ENCODE data around the gene DNAH10. TPM values are rescaled to one million over a fixed set of nuclear protein-coding genes. Genes with fewer than 3 reads are reported as not detected.

DNAH10 gene
- total RNA-seq, 1 experiment from 2014 or later, result not detected

DNA sequence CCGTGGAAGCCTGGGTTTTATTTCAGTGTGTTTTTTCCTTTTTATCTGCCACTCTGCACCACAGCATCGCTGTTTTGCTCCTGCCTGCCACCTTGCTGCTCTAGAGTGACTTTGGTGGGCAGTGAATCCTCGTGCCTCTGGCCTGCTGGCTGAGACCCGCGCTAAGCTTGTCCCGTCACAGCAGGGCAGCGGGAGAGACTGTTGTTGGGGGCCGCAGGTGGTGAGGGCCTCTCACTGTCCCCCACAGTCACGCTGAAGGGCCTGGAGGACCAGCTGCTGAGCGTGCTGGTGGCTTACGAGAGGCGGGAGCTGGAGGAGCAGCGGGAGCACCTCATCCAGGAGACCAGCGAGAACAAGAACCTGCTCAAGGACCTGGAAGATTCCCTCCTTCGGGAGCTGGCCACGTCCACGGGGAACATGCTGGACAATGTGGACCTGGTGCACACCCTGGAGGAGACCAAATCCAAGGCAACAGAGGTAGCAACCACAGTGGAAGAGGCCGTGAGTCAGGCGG is 155.3 kb downstream of the DNAH10 start:
- Histone ChIP-seq H3K4me3 (no peak overlapping the region), H3F3A (ENCODE audit: insufficient read depth, low read depth) (no peaks in the 10 kb centered on the region), H3K9me3 (ENCODE audit: insufficient read depth, low read depth) (no peaks in the 10 kb centered on the region), H3K79me2 (ENCODE audit: low read depth) (no peaks in the 10 kb centered on the region), H3K4me1 (replicated peaks; ENCODE audit: insufficient read depth) (no peaks in the 10 kb centered on the region), H3K27ac (no peak overlapping the region), H2AFZ (no peak overlapping the region), H3K4me2 (no peak overlapping the region), H3K9me2 (ENCODE audit: insufficient read depth) (no peaks in the 10 kb centered on the region), H3K36me3 (ENCODE audit: low read depth) (no peaks in the 10 kb centered on the region), H4K20me1 (ENCODE audit: insufficient read depth) (no peaks in the 10 kb centered on the region), H3K27me3 (ENCODE audit: insufficient read depth, low read depth) (peaks cover 61% of the 10 kb centered on the region)
- intact Hi-C loops (cut with micrococcal nuclease; ENCODE audit: unreplicated experiment), result no loop called here
- ChIA-PET CTCF (no interaction called here), POLR2A (ENCODE audit: unreplicated experiment) (no interaction called here)
- no TSS peak for BruUV-seq (replicated peaks)
- no peak for TF ChIP-seq EZH2 (IDR thresholded peaks at IDR 0.05; ENCODE audit: low read depth)
- TF ChIP-seq, protein P1, sequence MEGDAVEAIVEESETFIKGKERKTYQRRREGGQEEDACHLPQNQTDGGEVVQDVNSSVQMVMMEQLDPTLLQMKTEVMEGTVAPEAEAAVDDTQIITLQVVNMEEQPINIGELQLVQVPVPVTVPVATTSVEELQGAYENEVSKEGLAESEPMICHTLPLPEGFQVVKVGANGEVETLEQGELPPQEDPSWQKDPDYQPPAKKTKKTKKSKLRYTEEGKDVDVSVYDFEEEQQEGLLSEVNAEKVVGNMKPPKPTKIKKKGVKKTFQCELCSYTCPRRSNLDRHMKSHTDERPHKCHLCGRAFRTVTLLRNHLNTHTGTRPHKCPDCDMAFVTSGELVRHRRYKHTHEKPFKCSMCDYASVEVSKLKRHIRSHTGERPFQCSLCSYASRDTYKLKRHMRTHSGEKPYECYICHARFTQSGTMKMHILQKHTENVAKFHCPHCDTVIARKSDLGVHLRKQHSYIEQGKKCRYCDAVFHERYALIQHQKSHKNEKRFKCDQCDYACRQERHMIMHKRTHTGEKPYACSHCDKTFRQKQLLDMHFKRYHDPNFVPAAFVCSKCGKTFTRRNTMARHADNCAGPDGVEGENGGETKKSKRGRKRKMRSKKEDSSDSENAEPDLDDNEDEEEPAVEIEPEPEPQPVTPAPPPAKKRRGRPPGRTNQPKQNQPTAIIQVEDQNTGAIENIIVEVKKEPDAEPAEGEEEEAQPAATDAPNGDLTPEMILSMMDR (conservative IDR thresholded peaks at IDR 0.05), result no peak
- no peak for DNase-seq

DNA sequence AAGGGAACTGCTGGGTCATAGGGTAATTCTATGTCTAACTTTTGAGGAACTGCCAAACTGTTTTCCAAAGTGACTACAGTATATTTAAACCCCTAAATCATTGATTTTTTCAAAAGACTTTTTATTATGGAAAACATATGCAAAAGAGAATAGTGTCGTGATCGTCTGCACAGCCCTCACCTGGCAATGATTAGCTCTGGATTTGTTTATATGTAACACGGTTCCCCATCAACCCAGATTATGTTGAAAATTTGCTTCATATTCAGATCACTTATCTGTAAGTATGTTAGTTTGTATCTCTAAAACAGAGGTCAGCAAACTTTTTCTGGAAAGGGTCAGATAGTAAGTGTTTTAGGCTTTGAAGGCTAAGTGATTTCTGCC is 157.9 kb downstream of the DNAH10 start:
- Histone ChIP-seq H3K9me3 (ENCODE audit: insufficient read depth, low read depth) (no peaks in the 10 kb centered on the region), H3K4me3 (no peak overlapping the region), H3K79me2 (ENCODE audit: low read depth) (no peaks in the 10 kb centered on the region), H3K27ac (no peak overlapping the region), H2AFZ (no peak overlapping the region), H3K4me2 (no peak overlapping the region), H4K20me1 (ENCODE audit: insufficient read depth) (no peaks in the 10 kb centered on the region), H3K27me3 (ENCODE audit: insufficient read depth, low read depth) (peaks cover 70% of the 10 kb centered on the region), H3F3A (ENCODE audit: insufficient read depth, low read depth) (no peaks in the 10 kb centered on the region), H3K4me1 (replicated peaks; ENCODE audit: insufficient read depth) (no peaks in the 10 kb centered on the region), H3K36me3 (ENCODE audit: low read depth) (no peaks in the 10 kb centered on the region), H3K9me2 (ENCODE audit: insufficient read depth) (no peaks in the 10 kb centered on the region)
- CTCF ChIA-PET, result no interaction called here
- intact Hi-C loops (cut with micrococcal nuclease; ENCODE audit: unreplicated experiment), result no loop called here
- DNase-seq, result no peak
- POLR2A ChIA-PET (ENCODE audit: unreplicated experiment), result no interaction called here
- BruUV-seq (replicated peaks), result no TSS peak
- TF ChIP-seq, protein P1 (conservative IDR thresholded peaks at IDR 0.05), result no peak
- no peak for TF ChIP-seq EZH2 (IDR thresholded peaks at IDR 0.05; ENCODE audit: low read depth)

DNA sequence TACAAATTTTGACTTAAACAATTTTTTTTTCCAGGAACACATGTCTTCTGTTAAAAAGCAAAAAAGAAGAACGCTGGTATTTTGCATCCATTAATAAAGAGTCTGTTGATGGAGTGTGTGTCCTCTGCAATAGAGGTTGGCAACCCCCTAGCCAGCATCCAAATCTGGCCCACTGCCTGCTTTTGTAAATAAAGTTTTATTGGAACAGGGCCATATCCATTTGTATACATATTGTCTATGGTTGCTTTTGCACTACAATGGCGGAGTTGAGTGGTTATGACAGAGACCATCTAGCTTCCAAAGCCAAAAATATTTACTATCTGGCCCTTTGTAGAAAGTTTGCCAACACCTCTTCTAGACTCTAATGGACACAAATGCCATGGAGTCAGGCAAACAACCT is 160.9 kb downstream of the DNAH10 start:
- Histone ChIP-seq H3F3A (ENCODE audit: insufficient read depth, low read depth) (no peaks in the 10 kb centered on the region), H2AFZ (no peak overlapping the region), H3K9me2 (ENCODE audit: insufficient read depth) (no peaks in the 10 kb centered on the region), H3K4me1 (replicated peaks; ENCODE audit: insufficient read depth) (no peaks in the 10 kb centered on the region), H3K4me3 (no peak overlapping the region), H3K27ac (no peak overlapping the region), H4K20me1 (ENCODE audit: insufficient read depth) (no peaks in the 10 kb centered on the region), H3K79me2 (ENCODE audit: low read depth) (no peaks in the 10 kb centered on the region), H3K27me3 (ENCODE audit: insufficient read depth, low read depth) (peaks cover 71% of the 10 kb centered on the region), H3K36me3 (ENCODE audit: low read depth) (no peaks in the 10 kb centered on the region), H3K4me2 (no peak overlapping the region), H3K9me3 (ENCODE audit: insufficient read depth, low read depth) (no peaks in the 10 kb centered on the region)
- ChIA-PET POLR2A (ENCODE audit: unreplicated experiment) (interaction anchor here (0.6 kb wide), 1 partner anchor 10 kb away, joined by 5 read pairs; no protein-coding TSS in a partner anchor), CTCF (no interaction called here)
- no TSS peak for BruUV-seq (replicated peaks)
- TF ChIP-seq EZH2 (IDR thresholded peaks at IDR 0.05; ENCODE audit: low read depth), result no peak
- TF ChIP-seq, protein P1 (conservative IDR thresholded peaks at IDR 0.05), result no peak
- intact Hi-C loops (cut with micrococcal nuclease; ENCODE audit: unreplicated experiment), result no loop called here
- no peak for DNase-seq
